GM21723 (cell line): ENCODE data around the gene ARSD.
"Not testable (repeated sequence)": the region's sequence is repeated elsewhere in the genome, so short reads cannot be mapped to it uniquely, and the experiment has no call there.

ENCODE experiments used
- ATAC-seq: cut with Tn5 transposase; IDR thresholded peaks from one replicate; pipeline ENCODE4 v1.9.1; 2021; ENCODE audit warnings: mild to moderate bottlenecking, moderate library complexity; ENCODE audit not compliant: unreplicated experiment

ARSD gene, protein sequence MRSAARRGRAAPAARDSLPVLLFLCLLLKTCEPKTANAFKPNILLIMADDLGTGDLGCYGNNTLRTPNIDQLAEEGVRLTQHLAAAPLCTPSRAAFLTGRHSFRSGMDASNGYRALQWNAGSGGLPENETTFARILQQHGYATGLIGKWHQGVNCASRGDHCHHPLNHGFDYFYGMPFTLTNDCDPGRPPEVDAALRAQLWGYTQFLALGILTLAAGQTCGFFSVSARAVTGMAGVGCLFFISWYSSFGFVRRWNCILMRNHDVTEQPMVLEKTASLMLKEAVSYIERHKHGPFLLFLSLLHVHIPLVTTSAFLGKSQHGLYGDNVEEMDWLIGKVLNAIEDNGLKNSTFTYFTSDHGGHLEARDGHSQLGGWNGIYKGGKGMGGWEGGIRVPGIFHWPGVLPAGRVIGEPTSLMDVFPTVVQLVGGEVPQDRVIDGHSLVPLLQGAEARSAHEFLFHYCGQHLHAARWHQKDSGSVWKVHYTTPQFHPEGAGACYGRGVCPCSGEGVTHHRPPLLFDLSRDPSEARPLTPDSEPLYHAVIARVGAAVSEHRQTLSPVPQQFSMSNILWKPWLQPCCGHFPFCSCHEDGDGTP

DNA sequence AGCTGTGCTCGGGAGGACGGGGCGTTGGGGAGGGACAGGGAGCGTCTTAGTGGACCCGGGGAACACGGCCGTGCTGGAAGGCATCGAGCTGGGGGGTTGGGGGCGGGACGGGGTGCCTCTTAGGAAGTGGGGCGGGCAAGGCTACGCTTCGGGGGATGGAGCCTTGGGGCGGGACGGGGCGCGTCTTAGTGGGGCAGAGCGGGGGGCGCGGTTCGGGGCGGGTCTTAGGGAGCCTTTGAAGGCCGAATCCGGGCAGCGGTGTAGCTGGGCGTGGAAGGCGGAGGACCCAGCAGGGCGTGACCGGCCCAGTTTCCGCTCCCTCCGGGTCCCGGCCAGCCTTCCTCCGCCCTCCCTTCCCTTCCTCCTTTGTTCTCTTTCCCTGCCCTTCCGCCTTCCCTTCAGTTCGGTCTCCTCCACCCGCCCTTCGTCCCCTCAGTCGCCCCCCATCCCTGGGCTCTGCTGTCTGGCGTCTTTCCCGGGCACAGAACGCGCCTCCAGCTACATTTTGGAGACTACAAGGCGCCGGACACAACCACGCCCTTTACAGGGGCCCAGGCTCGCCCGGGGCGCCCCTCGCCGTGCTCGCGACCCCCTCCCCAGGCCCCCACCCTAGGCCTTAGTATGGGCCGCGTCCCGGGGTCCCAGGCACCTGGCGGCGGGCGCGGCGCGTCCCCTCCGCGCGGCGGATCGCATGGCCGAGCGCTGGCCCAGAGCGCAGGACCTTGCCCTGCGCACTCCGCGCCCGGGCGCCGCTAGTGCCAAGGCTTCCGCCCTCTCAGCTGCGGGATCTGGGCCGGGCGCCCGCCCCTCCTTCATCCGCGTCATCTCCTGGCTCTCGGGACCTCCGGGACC, at the start of gene ARSD:
ARSD (minus strand) TSS at position 757 of the 852 bp plus-strand sequence; CDS start at position 693, 64 bp downstream.
- ATAC-seq, result peak; percentile 94

DNA sequence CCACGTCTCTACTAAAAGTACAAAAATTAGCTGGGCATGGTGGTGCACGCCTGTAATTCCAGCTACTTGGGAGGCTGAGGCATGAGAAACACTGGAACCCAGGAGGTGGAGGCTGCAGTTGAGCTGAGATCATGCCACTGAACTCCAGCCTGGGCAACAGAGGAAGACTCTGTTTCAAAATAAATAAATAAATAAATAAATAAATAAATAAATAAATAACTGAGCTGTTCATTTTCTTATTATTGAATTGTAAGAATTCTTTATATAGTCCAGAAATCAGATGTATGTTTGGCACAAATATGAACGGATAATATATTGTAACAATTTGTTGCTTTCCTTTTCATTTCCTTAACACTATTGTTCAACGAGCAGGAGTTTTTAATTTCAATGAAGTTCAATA, 49.5 kb upstream of the ARSD start:
- not testable (repeated sequence) for ATAC-seq

DNA sequence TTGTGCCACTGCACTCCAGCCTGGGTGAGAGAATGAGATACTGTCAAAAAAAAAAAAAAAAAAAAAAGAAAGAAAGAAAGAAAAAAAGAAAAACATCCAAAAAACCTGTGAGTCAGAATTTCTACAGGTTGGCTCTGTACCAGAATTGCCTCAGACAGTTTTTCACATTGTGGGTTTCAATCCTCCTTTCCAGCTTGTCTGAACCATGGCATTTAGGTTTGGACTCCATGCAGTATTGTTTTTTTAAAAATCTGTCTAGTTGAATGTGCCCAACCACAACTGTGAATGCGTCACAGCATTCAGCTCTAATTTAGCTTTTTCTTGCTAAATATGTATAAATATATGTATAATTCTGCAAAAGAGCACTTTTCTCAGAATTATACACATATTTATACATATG, 45.8 kb upstream of the ARSD start:
- no peak for ATAC-seq

- ATAC-seq, result no peak
Measured at GRCh38 chrX:2972391-2972790, 43.3 kb upstream of the ARSD start.

DNA sequence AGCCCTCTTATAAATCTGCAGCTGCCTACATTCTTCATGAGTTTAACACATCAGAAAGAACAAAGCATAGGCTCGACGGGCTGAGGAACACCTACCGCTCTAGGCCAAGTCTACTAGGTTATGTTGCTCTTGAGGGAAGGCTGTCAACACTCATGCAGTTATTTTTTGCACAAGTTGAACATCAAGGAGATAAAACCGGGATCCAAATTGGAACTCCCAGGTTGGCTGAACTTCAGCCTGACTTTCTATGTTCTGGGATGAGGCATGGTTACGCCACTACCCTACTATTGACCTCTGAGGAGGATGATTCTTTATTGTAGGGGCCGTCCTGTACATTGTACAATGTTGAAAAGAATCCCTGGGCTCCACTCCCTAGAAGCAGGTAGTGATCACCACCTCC, 39.9 kb upstream of the ARSD start:
- ATAC-seq, result no peak

DNA sequence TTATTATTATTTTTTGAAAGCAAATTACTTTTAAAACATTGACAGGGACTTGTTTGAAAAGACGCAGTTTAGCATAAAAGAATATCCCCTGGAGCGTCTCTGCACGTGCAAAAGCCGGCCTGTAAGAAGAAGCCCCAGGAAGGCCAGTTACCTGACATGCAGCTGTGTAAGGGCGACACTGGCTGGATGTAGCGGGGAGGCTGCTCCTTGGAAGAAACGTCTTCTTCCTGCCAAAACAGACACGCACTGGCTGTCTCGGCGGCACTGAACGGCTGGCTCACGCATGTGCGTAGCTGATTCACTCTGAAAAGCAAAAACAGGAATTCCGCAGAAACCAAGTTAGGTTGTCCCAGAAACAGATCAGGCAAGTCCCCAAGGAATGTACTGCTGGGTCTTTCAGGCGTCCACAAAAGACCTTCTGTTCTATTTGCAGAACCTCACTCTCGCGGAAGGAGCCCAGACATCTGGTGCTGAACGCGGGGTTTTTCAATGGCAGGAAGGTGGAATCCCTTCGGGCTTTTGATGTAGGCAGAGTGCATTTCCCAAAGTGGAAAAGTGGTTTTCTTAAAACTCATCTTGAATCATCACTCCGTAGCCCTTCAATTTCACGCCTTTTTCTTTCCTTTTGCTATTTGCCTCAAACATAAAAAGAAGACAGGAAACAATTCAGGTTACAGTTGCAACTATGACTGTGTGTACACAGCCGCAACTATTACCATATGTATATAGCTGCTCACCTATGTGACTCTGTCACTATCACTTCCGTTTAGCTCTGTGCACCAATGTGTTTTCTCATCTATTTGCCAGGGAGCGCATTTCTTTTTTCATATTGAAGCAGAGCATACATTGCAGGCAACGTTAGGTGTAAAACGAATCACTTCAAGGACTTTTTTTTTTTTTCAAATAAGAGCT, 39.1 kb upstream of the ARSD start:
- ATAC-seq, result no peak

DNA sequence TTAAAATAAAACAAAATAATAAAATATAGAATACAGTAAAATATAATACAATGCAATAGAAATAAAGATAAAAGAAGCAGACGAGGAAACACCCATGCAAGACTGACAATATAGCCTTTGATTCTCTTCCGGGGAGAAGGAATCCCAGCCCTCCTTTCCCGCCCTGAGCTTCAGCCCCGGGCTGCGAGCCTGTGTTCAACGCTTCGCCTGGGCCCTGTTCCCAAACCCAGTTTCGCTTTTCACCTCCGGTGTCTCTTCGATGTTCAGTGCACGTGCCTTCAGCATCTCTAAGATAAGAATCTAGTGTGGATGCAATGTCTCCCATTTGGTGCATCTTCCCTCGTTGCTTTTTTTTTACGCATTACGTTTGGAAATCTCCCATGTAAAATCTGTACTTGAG, 38.4 kb upstream of the ARSD start:
- no peak for ATAC-seq

DNA sequence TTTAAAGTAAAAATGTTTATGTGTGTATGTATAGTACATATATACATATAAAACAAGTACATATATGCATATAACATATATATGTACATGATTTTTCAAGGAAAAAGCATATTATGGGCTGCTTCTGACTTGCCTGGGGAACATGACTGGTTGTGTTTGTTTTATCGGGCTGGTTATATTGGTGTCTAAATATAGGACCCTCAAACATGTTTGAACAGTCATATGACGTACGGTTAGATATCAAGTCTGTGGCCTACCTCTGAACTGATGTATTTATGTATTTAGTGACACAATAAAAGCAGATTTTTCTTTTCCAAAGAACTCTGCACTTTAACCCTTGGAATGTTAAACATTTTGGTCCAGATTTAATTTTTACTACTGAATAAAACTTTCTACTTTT, 37.9 kb upstream of the ARSD start:
- ATAC-seq, result no peak

GRCh38 chrX:2965965-2966364, 36.8 kb upstream of the ARSD start:
- ATAC-seq, result peak; percentile 75

- ATAC-seq, result not testable (repeated sequence)
Measured at GRCh38 chrX:2963992-2964794, 35.1 kb upstream of the ARSD start.

DNA sequence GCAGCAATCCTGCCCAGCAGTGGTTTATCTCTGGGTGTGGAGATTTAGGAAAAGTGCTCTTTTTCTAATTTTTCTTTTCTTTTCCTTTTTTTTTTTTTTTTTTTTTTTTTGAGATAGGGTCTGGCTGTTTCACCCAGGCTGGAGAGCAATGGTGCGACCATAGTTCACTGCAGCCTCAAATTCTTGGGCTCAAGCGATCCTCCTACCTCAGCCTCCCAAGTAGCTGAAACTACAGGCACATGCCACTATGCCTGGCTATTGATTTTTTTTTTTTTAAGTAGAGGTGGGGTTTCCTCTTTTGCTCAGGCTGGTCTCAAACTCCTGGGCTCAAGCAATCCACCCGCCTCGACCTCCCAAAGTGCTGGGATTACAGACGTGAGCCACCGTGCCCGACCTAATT, 34.3 kb upstream of the ARSD start:
- ATAC-seq, result not testable (repeated sequence)

DNA sequence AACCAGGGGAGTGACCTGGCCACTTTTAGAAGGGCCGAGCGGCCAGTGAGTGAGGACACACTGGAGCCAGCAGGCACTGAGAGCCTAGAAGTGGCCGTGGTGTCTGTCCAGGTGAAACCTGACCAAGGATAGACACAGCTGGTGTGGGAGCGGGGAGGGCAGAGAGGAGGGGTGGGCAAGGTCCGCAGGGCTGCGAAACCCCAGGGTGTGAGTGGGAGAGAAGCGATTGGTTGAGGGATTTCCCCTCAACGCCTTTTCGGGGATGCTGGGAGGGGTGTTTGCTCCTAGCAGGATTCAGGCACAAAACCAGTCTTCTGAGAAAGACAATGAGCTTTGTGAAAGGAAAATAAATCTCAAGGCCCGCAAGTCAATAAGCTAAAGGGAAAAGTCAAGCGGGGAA, 33.2 kb upstream of the ARSD start:
- ATAC-seq, result no peak

GRCh38 chrX:2960861-2961515, 31.8 kb upstream of the ARSD start:
- no peak for ATAC-seq

DNA sequence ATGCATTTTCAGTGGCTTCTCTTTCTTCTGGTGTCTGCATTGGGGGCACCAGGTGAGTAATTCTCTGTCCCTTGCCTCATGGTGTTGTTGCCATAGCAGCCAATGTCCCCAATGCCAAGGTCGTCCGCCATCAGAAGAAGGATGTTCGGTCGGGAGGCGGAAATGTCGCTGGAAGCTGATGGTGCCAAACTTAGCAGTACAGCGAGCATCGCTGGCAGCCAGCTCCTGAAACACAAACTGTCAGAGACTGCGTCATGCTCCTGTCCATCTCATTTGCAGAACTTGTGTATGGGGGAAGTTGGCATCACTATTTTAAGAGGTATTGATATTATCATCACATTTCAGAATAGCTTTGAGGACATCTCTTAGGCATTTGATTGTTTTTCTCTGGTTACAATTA, 29.1 kb upstream of the ARSD start:
- ATAC-seq, result no peak

GRCh38 chrX:2955838-2956237, 26.7 kb upstream of the ARSD start:
- no peak for ATAC-seq

DNA sequence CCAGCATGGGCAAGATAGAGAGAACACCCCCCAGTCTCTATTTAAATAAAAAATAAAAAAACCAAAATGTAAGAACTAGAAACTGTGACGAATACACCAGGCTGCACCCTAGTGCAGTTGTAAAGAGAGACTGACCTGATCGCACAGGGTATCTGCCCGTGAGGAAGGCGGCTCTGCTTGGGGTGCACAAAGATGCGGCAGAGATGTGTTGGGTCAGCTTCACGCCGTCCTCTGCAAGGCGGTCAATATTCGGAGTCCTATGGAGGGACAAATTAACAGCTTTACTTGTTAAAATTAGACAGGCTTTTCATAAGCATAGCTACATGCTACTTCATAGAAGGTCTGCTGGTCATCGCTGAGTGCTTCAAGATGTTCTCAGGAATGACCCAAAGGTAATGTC, 26.1 kb upstream of the ARSD start:
- no peak for ATAC-seq

- no peak for ATAC-seq
Measured at GRCh38 chrX:2954541-2954940, 25.4 kb upstream of the ARSD start.

DNA sequence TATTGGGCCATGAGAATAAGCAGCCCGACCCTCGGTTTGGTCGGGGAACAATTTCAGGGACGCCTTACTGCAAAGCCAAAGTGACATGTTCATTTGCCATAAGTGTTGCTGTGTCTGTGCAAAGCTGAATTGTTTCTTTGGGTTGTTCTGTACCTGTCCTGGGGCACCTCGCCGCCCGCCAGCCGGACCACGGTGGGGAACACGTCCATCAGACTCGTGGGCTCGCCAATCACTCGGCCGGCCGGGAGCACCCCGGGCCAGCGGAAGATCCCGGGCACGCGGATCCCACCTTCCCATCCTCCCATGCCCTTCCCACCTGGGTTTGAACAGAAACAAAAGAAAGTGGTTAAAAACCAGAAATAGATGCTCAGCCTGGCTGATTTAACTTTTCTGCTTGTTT, 8.8 kb upstream of the ARSD start:
- not testable (repeated sequence) for ATAC-seq
